KOPT-K1 (cell line): ENCODE data around the gene TSGA10.
"Not testable (repeated sequence)": the region's sequence is repeated elsewhere in the genome, so short reads cannot be mapped to it uniquely, and the experiment has no call there.

ENCODE experiments used
- H3K27ac ChIP-seq: fragments of 200-600 bp; sonication (generic); 2 replicates; pipeline ENCODE4 v1.5.1; 2016; ENCODE audit warnings: antibody characterized with exemption, mild to moderate bottlenecking, low read depth, low read length; ENCODE audit not compliant: poor library complexity, severe bottlenecking
- H3K36me3 ChIP-seq: fragments of 200-600 bp; sonication (generic); 2 replicates; pipeline ENCODE4 v1.5.1; 2017; ENCODE audit warnings: antibody characterized with exemption, mild to moderate bottlenecking, low read length, moderate library complexity; ENCODE audit not compliant: insufficient read depth
- H3K9me3 ChIP-seq: fragments of 200-600 bp; sonication (generic); 2 replicates; pipeline ENCODE4 v1.5.1; 2017; ENCODE audit warnings: antibody characterized with exemption, low read length, mild to moderate bottlenecking; ENCODE audit not compliant: insufficient read depth, poor library complexity, severe bottlenecking

Gene TSGA10

DNA sequence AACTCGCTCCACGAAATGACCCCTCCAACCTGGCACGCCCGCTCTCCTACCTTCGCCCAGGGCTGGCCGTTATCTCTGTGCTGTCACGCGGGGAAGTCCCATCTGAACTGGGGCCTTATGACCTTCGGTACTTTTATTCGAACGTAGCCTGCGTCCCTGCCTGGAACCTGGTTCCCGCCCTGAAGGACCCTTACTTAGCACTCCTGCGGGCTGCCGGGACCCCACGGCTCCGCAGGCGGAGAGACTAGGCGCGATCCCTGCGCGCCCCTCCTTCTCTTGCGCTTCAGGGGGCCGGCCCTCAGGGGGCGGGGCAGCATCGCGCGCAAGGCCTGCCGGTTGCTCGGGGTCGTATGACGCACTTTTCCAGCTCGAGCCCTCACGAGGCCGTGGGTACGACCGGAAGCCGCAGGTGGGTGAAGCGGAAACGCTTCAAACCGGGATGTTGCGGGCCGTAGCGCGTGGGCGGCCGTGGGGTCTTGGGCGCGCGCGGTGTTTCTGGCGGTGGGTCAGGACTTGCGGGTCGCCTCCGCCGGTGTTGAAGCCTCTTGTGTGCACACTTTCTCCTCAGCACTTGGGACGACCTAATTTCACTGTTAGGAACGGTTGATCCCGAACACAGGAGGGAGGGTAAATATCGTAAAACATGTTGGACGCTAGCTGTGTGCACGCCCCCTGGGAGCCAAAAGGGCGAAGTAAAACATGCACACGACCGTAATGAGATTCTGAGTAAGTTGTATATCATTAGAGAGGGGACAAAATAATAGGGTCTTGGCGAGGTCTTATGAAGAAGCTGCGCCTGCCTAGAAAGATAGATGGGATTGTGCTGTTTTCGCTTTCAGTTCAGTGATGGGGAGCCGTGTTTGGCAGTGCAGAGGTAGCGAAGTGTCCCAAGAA lies at the start of gene TSGA10, which contains the start of gene LIPT1:
TSGA10 (minus strand) TSS at position 300 of the 894 bp plus-strand sequence. CDS start 45,503 bp downstream, outside the sequence.
LIPT1 (plus strand) TSS at position 325 of the 894 bp plus-strand sequence. CDS start 6,991 bp downstream, outside the sequence.
- peak within 1 kb of the TSS; percentile 90 for H3K27ac ChIP-seq
- no peaks in the 10 kb centered on the region for H3K9me3 ChIP-seq
- peaks cover 34% of the 10 kb centered on the region for H3K36me3 ChIP-seq

DNA sequence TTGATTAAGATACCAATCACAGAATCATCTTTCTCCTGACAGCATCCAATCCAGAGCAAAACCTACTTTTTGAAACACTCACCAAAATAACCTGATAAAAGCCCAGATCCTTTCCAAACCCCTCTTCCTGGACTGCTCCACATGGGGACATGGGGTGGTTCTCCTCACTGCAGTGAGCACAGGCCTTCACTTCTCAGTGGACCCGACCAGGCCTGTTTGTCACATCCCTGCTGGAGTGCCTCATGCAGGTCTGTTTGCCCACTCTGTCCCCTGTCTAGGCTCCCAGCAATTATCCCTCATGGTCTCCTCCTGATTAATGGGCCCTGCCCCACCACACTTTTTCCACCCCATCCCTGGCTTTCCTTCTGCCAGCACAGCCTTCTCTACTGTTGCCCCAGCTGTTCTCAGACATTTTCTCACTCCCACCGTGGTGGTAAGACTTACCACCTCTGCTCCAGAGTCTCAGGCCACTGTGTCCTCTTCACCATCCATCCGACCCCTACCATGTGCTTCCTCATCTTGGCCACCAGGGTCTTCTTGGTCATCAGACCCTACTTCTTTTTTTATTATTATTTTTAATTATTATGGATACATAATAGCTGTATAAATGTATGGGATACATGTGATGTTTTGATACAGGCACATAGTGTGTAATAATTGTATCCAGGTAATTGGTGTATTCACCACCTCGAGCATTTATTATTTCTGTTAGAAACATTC lies 47.4 kb upstream of the TSGA10 start:
- H3K27ac ChIP-seq, result no peak overlapping the region
- peaks cover 18% of the 10 kb centered on the region for H3K9me3 ChIP-seq
- peaks cover 17% of the 10 kb centered on the region for H3K36me3 ChIP-seq

DNA sequence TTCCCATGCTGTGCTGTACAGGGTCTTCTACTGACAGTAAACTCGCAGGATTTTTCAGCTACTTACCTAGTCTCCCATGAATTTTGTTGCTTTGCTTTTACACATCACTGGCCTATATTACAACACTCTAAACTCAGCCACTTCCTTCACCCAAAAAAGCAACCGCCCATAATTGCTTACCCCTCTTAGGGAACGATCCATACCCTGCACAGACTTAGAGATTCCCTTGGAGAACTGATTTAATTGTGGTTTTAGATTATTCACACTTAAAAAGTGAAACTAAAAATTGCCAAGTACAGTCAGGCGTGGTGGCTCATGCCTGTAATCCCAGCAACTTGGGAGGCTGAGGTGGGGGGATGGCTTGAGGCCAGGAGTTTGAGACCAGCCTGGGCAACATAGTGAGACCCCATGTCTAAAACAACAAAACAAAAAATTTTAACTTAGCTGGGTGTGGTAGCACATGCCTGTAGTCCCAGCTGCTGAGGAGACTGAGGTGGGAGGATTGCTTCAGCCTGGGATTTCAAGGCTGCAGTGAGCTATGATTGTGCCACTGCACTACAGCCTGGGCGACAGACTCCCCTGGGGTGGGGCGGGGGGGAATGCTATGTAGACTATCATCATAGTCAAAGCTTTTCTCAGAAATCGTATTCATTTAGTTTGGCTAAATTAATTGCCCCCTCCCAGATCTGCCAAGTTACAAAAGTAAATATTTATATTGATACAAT lies 45.5 kb upstream of the TSGA10 start:
- Histone ChIP-seq H3K9me3 (peaks cover 1% of the 10 kb centered on the region), H3K27ac (no peak overlapping the region), H3K36me3 (peaks cover 36% of the 10 kb centered on the region)

DNA sequence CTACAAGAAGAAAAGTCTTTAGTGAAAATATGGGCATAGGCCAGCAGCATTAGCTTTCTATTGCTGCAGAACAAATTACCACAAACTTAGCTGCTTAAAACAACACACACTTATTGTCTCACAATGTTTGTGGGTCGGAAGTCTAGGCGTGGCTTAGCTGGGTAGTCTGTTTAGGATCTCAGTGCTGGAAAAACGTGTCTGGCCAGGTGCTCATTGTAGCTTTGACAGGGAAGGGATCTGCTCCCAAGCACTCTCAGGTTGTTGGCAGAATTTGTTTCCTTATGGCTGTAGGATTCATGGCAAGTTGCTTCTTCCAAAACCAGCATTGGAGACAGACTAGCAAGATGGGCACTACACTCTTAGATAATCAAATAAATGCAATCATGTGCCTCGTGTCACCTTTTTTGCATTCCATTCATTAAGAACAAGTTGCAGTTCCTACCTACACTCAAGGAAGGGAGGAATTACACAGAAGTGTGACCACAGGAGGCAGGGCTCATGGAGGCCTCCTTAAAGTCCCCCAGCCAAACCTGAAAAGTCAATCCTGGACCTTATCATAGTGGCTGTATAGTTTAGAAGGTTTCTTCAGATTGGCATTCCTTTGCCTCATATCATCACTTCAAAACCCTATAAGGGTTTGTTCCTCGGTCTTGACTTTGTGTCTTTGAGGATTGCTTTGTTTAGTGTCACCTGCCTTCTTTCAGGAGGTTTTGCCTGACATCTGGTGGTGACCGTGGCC lies 43.5 kb upstream of the TSGA10 start:
- Histone ChIP-seq H3K9me3 (no peaks in the 10 kb centered on the region), H3K36me3 (peaks cover 46% of the 10 kb centered on the region), H3K27ac (no peak overlapping the region)

DNA sequence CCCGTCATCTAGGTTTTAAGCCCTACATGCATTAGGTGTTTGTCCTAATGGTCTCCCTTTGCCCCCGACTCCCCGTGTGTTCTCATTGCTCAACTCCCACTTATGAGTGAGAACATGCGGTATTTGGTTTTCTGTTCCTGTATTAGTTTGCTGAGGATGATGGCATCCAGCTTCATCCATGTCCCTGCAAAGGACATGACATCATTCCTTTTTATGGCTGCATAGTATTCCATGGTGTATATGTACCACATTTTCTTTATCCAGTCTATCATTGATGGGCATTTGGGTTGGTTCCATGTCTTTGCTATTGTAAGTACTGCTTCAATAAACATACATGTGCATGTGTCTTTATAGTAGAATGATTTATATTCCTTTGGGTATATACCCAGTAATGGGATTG lies 37.6 kb upstream of the TSGA10 start:
- H3K36me3 ChIP-seq, result peaks cover 83% of the 10 kb centered on the region

DNA sequence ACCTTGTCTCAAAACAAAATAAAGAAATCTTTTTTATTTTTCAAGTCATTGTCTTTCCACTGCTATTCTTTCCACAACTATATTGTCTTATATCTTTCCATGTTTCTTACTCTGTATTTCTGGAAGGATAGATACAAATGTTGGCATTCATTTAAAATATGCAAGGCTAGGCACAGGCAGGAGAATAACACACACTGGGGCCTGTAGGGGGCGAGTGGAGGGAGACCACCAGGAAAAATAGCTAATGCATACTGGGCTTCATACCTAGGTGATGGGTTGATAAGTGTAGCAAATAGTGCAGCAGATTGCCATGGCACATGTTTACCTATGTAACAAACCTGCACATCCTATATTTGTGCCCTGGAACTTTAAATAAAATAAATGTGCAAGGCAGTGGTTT lies 35.8 kb upstream of the TSGA10 start:
- Histone ChIP-seq H3K36me3 (peaks cover 72% of the 10 kb centered on the region), H3K9me3 (no peaks in the 10 kb centered on the region), H3K27ac (no peak overlapping the region)

More for the DNA sequence above, 37.6 kb upstream of the TSGA10 start:
- not testable (repeated sequence) for H3K9me3 ChIP-seq, H3K27ac ChIP-seq

DNA sequence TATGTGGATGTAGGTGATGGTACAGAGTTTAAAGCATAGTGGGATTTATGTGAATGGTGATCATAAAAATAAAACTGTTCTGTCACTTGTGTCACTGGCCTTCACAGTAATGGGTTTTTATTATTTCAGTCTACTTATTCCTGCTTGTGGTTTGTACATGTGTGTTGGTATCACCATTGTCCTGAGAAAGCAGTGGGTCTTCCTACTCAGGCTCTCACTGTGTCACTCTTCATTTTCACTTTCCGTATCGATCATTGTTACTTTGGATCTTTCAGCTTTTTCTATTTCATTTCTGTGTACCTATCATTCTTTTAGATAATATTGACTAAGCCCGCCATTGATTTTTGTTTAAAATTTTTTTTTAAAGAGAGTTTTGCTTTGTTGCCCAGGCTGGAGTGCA lies 33.6 kb upstream of the TSGA10 start:
- Histone ChIP-seq H3K36me3 (peaks cover 59% of the 10 kb centered on the region), H3K27ac (no peak overlapping the region), H3K9me3 (no peaks in the 10 kb centered on the region)

DNA sequence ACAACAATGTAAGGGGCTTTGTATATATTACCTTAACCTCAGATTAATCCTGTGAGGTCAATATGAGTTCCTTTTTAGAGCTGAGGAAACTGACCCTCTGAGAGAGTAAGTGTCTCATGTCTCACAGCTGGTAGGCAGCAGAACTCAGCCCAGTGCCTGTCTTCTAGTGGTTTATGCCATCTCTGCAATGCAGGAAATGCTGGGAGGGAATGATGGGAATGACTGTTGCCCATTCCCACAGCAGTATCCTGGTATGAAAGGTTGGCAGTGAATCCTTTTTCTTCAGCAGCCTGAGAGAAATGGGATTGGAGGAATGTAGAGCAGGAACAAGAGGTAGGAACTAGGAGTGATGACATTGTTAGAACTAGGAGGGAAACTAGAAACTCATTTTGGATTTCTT lies 32.3 kb upstream of the TSGA10 start:
- Histone ChIP-seq H3K9me3 (no peaks in the 10 kb centered on the region), H3K27ac (no peak overlapping the region), H3K36me3 (peaks cover 51% of the 10 kb centered on the region)

DNA sequence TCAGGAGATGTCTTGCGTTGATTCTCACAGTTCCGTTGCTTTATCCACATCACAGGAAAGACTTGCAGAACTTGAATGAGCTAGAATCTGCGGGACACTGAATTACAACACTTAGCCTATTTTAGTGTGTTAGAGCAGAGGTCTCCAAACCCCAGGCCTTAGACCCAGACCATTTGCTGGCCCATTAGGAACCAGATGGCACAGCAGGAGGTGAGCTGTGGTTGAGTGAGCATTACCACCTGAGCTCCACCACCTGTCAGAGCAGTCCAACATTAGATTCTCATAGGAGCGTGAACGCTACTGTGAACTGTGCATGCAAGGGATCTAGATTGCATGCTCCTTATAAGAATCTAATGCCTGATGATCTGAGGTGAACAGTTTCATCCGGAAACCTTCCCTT lies 30.1 kb upstream of the TSGA10 start:
- no peaks in the 10 kb centered on the region for H3K9me3 ChIP-seq
- H3K36me3 ChIP-seq, result peaks cover 31% of the 10 kb centered on the region
- H3K27ac ChIP-seq, result no peak overlapping the region

- Histone ChIP-seq H3K36me3 (peaks cover 17% of the 10 kb centered on the region), H3K9me3 (no peaks in the 10 kb centered on the region), H3K27ac (no peak overlapping the region)
These were observed 28.3 kb upstream of the TSGA10 start for GRCh38 chr2:99183025-99183424.

- Histone ChIP-seq H3K36me3 (peaks cover 10% of the 10 kb centered on the region; the same call in 1 of the 2 replicates), H3K9me3 (no peaks in the 10 kb centered on the region), H3K27ac (peak overlapping the region; percentile 68)
These were observed 26.9 kb upstream of the TSGA10 start for GRCh38 chr2:99181624-99182000.

GRCh38 chr2:99180755-99181623 lies 26.2 kb upstream of the TSGA10 start, which contains the start of the genes MITD1 and MRPL30:
Gene MITD1 (minus strand): TSS chr2:99181058. CDS start chr2:99180981, 77 bp downstream.
Gene MRPL30 (plus strand): TSS chr2:99181184. CDS start chr2:99186204, 5,020 bp downstream.
- Histone ChIP-seq H3K9me3 (no peaks in the 10 kb centered on the region), H3K36me3 (peaks cover 10% of the 10 kb centered on the region; the same call in 1 of the 2 replicates), H3K27ac (peak within 1 kb of the TSS; percentile 68)

- Histone ChIP-seq H3K27ac (no peak overlapping the region), H3K36me3 (peaks cover 69% of the 10 kb centered on the region), H3K9me3 (no peaks in the 10 kb centered on the region)
These were observed 16.8 kb upstream of the TSGA10 start for GRCh38 chr2:99171377-99172140.
